Spleen (tissue), 7 donors: ENCODE data around the gene FBXO31.

Experiments used
- POLR2A ChIP-seq, 3 donors: fragments of 450-650 bp; IDR thresholded peaks; one replicate each; pipeline ENCODE4 v1.5.1; 2017; ENCODE audit warnings: antibody characterized with exemption in 3 of 3, mild to moderate bottlenecking in 1 of 3
- TF ChIP-seq, protein P1 (sequence below), 11 experiments: fragments of 200-600 bp in 7 of 11; fragments of 450-650 bp in 4 of 11; sonication (generic) in 4 of 11; IDR thresholded peaks in 8 of 11; conservative IDR thresholded peaks in 3 of 11; 1 replicate in 7 of 11; 2 replicates in 4 of 11; pipeline versions ENCODE4 v1.4.0 to v1.8.0; 2016 to 2021; ENCODE audit warnings: antibody characterized with exemption in 11 of 11, inconsistent platforms in 4 of 11, mild to moderate bottlenecking in 1 of 11
- donor health status: DM: no; HTN: no; CAD: no; lungs with moderate emphysema.
- donor health status: DM: no; HTN: no; CAD: no.
- donor health status: DM: no; HTN: no; CAD: no.

DNA sequence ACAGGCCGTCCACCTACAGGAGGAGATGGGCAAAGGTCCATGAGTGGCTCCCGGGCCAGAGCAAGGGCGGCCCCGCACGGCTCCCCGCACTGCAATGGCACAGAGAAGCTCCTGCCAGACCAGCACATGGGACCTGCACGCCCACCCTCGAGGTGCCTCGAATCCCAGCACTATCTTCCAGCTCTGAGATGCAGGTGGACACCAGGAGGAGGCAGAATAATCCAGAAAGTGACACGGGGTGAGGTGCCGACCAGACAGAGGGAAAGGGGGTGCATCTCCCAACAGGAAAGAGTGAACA is 39.9 kb downstream of the FBXO31 start:
- TF ChIP-seq, protein P1, sequence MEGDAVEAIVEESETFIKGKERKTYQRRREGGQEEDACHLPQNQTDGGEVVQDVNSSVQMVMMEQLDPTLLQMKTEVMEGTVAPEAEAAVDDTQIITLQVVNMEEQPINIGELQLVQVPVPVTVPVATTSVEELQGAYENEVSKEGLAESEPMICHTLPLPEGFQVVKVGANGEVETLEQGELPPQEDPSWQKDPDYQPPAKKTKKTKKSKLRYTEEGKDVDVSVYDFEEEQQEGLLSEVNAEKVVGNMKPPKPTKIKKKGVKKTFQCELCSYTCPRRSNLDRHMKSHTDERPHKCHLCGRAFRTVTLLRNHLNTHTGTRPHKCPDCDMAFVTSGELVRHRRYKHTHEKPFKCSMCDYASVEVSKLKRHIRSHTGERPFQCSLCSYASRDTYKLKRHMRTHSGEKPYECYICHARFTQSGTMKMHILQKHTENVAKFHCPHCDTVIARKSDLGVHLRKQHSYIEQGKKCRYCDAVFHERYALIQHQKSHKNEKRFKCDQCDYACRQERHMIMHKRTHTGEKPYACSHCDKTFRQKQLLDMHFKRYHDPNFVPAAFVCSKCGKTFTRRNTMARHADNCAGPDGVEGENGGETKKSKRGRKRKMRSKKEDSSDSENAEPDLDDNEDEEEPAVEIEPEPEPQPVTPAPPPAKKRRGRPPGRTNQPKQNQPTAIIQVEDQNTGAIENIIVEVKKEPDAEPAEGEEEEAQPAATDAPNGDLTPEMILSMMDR (IDR thresholded peaks at IDR 0.05 in 8 of 11, conservative IDR thresholded peaks at IDR 0.05 in 3 of 11) = no peak
- no peak for TF ChIP-seq POLR2A (IDR thresholded peaks at IDR 0.05)
